ENCODE measurements around the gene KNDC1.
"Not testable (repeated sequence)": the region's sequence is repeated elsewhere in the genome, so short reads cannot be mapped to it uniquely, and the experiment has no call there.

The KNDC1 gene

DNA sequence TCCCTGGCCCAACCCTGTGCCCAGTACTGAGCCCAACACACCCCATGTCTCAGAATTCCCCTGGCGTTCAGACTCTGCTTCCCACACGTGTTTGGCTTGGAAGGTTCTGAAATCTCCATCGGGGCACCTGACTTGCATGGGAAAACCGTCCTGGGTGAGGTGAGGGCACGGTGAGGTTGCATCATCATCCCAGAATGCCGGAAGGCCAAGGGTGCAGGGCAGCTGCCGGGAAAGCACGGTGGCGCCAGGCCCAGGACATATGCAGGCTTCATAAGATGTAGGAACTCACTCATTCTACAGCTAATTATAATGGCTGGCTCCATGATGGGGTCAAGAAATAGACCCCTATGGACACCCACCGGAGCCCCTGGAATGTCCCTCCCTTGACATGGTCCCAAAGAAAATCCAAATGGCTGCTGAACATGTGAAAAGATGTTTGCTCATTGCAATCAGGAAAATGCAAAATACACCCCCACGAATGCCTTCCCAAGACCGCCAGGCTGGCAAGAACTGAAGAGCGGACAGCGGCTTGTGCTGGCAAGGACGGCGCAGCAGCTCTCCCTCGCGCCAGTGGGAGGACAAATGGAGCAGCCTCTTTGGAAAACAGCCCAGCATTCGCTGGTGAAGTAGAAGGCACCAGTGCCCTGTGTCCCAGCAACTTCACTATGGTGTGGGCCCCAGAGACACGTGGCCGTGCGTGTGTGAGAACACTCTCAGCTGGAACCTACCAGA, 2.3 kb downstream of the KNDC1 start:
- DNase-seq (ENCODE audit: low read depth in 2 of 2): no peak

DNA sequence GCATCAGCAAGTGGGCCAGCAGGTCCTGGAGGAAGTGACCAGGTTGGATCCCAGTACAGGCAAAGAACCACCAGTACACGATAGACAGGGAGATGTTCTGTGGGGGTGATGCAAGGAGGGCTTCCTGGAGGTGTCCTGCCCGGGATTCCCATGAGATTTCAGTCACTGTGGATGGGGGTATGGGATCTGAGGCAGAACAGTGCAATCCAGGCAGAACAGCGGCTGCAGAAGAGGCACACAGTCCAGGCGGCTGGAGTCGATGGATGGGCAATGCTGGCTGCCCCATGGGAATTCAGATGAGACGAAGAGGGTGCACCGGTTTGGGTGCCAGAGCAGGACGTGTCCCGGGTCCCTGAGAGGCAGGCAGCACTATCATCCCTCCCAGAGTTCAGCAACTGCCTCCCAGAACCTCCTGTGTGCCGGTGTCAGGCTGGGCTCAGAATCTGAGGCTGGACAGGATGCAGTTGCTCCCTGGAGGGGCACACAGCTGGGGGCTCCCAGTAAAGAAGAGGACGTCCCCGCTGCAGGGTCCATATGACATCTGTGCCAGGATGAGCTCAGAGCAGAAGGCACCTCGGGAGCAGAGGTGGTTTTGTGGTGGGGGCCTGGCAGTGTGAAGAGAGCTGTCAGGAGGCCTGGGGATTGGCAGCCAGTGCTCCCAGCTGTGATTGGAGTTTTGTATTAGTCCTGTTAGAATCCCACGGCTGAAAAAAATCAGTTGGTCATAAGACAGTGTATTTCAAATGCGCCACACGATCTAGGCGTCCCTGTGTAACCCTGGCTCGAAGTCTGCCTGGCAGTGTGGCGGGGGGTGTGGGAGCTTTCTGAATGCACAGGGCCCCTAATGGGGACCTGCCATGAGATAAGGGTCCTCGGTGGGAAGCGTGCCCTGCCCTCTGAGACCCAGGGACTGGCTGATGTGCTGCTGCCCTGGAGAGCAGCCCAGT, 3.2 kb downstream of the KNDC1 start:
- DNase-seq (ENCODE audit: low read depth in 2 of 2): no peak

DNA sequence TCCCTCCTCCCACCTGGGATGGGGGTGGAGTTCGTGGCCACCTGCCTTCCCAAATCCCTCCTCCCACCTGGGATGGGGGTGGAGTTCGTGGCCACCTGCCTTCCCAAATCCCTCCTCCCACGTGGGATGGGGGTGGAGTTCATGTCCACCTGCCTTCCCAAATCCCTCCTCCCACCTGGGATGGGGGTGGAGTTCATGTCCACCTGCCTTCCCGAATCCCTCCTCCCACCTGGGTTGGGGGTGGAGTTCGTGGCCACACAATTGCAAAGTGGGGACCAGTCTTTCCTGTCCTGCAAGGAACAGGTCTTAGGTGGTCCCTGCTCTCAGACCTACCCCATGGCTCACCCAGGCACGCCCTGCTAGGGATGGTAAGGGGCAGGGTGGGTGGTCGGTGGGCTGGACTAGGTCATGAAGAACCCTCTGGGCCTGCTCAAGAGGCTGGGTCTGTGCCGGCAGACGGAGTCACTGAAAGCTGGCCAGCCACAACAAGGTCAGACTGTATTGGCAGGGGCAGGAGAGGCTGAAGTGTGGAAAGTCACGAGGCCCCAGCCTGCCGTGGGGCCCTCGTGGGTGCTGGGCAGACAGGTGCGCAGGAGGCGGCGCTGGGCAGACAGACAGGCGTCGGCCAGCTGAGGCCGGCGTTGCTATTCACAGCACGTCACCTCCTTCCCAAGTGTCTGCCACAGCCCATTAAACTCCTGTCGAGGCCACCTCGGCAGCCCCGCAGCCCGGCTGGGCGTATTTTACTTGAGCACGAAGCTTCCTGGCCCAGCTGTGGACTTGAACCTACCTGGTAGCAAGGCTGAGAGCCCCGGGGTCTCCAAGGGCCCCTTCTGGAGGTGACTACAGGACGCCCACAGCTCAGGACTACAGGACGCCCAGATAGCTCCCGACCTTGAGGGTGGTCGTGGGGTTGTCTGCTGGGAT, 4.1 kb downstream of the KNDC1 start:
- no peak for DNase-seq (ENCODE audit: low read depth in 2 of 2)

DNA sequence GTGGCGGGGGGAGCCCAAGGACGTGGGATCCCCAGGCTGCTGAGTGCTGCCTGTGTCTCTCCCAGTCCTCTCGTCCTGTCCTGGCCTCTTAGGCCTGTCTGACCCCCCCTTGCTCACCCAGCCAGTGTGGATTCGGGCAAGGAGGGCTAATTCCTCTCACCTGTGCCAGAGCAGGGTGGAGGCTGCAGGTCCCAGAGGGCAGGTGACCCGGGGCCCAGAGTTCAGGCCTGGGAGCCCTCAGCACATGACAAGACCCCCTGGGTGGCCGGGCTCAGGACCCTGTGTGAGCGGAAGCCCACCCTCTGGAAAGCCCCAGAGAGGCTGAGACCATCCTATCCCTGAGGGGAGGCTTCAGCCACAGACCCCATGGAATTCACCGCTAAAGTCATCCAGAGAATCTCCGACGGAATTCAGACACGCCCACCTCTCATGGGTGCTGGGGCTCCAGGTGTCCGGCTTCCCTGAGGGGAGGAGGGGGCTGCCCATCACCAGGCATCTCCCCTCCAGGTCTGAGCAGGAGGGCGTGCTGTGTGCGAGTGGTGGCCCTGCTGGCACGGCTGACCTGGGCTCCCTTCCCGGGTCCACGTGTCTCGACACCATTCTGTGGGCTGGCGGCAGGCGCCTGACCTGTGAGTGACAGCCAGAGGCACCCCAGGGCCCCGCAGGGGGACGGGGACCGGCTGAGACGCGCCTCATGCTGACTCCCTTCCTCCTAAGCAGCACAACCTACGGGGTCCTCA, 5.0 kb downstream of the KNDC1 start:
- DNase-seq (ENCODE audit: low read depth in 2 of 2): no peak

DNA sequence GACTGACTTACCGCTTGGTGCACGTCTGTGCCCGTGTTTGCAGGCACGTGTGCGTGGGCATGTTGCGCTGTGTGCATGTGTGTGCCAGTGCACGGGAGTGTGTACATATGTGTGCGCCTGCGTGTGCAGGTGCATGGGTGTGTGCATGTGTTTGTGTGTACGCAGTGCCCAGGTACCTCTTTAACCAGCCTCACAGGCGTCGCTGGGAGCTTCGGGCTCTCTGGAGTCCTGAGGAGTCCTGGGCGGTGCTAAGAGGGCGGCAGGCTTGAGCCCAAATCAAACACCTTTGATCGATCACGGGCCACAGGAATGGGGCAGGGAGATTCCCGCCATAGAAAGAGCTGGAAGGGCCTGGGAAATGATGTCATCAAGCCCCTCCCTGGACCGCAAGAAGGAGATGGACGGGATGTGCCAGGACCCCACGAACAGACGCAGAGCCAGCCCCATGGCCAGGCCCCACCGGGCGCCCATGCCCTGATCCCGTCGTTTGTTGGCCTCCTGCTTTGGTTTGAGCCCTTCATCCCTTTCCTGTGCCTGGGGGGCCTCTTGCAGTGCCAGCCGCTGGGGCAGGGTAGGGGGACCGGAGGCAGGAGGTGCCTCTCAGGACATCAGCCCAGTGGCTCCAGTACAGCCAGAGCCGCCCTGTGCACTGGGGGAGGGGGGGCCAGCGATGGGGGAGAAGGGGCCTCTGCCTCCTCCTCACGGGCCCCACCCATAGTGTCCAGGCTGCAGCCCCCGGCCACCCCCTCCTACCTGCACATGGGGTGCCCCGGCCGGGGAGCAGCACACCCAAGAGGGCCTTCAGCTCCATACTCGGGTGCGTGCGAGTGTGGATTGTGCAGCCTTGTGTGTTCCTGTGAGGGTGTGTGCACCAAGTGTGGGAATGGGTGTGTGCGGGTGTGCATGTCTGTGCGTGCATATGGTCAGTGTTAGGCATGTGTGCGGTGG, 5.8 kb downstream of the KNDC1 start:
- no peak for DNase-seq (ENCODE audit: low read depth in 2 of 2)

DNA sequence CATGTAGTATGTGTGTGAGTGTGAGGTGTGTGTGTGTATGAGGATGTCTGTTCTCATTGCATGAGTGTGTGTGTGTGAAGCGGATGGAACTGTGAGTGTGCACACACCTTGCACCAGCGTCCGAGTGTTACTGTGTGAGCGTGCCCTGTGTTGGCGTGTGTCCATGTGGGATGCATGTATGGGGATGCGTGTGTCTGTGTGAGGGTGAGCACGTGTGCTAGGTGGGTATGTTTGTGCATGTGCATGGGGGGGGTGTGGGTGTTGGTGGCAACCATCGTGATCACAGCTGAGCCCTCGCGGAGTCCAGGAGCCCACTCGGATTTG, 6.4 kb downstream of the KNDC1 start:
- no peak for DNase-seq (ENCODE audit: low read depth in 2 of 2)

DNA sequence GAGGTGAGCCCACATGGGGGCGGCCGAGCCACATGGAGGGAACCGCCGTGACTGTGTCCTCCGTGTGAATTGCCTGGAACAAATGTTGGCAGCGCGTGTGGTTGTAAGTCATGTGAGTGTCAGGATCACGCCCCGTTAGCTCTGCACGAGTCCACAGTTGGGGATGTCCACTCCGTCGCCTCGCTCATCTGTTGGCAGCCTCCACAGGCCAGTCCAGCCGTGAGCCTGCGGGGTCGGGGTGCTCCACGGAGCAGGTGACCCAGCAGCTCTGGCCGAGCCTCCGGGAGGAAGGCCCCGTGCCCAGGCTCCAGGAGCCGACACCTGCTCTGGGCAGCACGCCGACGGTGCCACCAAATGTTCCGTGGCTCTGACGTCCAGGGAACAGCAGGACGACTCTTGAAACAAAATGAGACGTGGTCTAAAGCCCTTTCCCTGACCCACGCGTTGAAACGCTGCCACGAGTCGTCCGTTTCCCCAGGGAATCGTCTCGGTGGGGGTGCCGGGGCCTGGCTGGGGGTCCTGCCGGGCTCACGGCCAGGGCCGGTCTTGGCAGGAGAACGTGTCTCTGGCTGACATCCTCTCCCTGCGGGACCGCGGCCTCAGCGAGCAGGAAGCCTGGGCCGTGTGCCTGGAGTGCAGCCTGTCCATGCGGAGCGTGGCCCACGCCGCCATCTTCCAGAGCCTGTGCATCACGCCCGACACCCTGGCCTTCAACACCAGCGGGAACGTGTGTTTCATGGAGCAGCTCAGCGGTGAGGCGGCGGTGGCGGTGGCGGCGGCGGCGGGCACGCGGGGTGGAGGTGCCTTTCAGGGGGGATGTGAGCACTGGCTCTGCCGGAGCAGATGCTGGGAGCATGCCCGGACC, 7.0 kb downstream of the KNDC1 start:
- no peak for DNase-seq (ENCODE audit: low read depth in 2 of 2)

DNA sequence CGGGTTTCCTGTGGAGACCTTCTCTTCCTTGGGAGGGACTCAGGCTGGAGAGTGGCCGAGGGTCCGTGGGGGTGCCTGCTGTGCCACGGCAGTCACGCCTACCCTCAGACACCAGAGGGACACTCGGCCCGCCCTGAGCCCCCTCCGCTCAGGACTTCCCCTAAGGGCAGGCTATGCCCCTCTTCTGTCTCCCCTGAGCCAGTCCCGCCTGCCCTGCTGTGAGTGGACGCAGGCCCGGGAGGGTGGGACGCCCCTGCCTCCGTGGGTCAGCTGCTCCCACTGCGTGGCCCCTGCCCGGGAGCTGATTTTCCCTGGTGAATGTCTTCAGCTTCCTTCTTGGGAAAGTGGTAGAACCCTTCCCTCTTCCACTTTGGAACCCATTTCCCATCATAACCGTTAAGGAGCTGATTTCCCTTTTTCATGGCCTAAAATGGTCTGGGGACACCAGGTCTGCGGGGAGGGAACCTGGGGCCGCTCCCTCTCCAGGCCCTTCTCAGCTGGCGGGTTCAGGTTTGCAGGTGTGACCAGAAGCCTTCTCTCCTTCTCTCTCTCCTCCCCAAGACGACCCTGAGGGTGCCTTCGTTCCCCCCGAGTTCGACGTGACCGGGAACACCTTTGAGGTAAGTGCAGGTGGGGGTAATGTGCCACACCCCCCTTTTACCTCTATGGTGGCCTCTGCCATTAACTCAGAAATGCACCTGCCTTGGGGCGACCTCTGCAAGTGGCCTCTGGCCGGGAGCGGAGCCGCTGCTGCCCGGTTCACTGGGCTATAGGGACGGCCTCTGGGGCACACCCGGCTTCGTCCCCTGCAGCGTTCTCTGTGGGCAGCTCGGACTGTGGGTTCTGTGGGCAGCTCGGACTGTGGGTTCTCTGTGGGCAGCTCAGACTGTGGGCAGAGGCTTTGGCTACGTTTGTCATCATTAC, 7.9 kb downstream of the KNDC1 start:
- no peak for DNase-seq (ENCODE audit: low read depth in 2 of 2)

DNA sequence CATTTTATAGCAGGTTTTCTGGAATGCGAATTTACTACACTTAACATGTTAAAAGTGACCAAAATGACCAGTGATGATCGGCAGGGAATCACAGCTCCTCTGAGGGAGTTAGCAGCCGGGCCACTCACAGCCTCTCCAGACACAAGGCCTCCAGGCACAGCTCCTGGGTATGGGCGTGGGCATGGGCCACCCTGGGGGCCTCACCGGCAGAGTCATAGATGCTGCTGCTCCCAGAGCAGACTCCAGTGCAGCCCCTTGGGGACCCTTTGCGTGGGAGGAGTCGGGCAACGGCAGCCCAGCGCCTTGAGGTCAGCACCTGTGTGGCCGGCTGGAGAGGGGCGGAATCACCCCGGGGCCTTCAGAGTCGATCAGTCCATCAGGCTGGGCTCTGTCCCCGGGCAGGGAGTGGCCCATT, 8.6 kb downstream of the KNDC1 start:
- DNase-seq (ENCODE audit: low read depth in 2 of 2): no peak

DNA sequence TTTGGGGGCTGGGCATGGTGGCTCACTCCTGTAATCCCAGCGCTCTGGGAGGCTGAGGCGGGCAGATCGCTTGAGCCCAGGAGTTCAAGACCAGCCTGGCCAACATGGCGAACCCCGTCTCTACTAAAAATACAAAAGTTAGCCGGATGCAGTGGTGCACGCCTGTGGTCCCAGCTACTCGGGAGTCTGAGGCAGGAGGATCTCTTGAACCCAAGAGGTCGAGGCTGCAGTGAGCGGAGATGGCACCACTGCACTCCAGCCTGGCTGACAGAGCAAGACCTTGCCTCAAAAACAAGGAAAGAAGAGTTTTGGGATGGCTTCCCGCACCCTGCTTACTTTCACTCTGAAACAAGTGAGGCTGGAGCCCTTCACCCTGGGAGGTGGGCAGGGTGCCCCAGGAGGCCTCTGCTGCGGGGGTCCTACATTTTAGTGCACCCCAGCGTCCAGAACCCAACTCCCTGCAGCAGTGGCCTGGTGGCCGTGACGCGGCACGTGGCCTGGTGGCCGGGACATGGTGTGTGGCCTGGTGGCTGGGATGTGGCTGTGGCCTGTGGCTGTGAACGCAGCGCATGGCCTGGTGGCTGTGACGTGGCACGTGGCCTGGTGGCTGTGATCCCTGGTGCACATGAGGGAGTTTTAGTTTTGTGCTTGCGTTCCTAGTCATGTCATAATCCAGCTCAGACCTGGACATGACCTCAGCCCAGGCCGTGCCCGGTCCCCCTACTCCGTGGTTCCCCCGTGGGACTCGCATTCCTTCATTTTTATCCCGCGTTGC, 9.3 kb downstream of the KNDC1 start:
- DNase-seq (ENCODE audit: low read depth in 2 of 2): no peak

DNA sequence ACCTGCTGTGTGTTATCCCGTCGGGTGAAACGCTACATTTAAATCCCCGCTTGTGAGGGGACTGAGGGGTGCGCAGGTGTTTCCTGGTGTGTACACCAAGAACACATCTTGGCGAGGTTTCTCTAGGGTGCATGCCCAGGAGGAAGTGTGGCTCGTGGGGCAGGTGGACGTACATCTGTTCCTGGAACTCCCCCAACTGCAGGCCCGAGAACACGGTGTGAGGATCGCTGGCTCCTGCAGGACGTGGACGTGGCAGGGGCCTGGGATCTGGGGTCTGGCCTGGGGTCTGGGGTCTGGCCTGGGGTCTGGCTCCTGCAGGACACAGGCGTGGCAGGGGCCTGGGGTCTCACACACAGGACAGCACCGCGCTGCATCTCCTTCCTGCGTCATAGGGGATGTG, 10.1 kb downstream of the KNDC1 start:
- no peak for DNase-seq (ENCODE audit: low read depth in 2 of 2)

DNA sequence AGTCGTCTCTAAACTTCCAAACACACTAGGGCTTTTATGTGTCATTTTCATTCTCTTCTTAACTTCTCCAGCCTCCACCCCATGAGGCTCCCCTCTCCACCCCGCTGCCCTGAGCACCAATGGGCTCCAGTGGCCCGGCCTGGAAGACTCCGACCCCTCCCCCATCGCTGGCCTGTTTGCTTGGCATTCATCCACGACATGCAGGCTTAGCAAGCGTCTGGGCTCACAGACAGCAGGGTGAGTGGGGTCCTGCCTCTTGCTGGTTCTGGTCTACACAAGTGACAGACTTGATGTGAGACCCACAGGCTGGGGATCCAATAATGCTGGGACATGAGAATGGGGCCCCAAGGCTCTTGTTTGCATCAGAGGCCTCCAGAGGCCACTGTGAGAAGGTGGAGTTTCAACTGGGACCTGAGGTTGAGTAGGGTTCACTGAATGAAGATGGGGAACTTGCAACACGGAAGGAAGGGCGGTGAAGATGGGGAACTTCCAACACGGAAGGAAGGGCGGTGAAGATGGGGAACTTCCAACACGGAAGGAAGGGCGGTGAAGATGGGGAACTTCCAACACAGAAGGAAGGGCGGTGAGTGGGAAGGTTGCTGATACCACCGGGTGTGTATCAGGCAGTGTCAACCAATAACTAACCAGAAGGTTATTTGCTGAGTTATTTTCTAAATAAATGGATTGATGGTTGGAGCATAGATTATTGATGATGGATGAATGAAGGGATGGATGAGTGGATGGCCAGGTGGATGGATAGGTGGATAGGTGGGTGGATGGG, 14.0 kb downstream of the KNDC1 start:
- no peak for DNase-seq (ENCODE audit: low read depth in 2 of 2)

DNA sequence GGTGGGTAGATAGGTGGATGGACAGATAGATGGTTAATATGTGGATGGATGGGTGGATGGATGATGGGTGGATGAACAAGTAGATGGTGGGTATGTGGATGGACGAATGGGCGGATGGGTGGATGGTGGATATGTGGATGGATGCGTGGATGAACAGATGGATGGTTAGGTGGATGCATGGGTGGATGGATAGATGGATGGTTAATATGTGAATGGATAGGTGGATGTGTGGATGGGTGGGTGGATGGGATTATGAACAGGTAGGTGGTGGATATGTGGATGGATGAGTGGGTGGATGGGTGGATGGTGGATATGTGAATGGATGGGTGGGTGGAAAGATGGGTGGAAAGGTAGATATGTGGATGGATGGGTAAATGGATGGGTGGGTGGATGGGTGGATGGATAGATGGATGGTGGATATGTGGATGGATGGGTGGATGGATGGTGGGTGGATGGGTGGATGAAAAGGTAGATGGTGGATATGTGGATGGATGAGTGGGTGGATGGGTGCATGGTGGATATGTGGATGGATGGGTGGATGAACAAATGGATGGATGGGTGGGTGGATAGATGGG, 14.8 kb downstream of the KNDC1 start:
- no peak for DNase-seq (ENCODE audit: low read depth in 2 of 2)

DNA sequence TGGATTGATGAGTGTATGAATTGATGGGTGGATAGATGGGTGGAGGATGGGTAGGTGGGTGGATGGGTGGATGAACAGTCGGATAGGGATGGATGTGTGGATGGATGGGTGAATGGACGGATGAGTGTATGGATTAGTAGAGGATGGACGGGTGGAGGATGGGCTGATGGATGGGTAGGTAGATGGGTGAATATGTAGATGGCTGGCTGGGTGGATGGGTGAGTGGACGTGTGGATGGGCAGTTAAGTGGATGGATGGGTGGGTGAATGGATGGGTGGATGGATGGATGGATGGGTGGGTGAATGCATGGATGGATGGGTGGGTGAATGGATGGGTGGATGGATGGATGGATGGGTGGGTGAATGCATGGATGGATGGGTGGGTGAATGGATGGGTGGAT, 15.6 kb downstream of the KNDC1 start:
- DNase-seq (ENCODE audit: low read depth in 2 of 2): not testable (repeated sequence)

DNA sequence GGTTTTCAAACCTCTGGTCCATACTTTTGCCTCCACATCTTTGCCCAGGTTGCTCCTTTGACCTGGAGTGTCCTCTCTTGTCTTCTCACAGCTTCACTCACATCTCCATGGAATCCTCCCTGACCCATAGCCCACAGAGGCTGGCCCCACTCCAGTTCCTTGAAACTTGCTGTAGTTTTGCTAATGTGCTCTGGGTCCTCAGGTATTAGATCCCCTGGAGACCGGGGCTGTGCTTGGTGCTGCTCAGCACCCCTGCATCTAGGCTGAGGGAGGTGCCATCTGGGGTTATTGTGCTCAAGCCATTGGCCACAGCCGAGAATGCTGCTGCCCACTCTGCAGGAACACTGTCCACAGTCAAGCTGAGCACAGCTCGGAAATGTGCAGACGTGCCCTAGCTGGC, 16.5 kb downstream of the KNDC1 start:
- DNase-seq (ENCODE audit: low read depth in 2 of 2): no peak
